Occipital lobe (tissue), 2 donors: Measurements from ENCODE around the gene ASPHD1. TPM values are rescaled to one million over a fixed set of nuclear protein-coding genes. Genes with fewer than 3 reads are reported as not detected.
A peak's percentile ranks its signal among the peaks of the same experiment; 100 is the strongest.
"Not testable (repeated sequence)": the region's sequence is repeated elsewhere in the genome, so short reads cannot be mapped to it uniquely, and the experiment has no call there.

Experiments used
- DNase-seq: peaks from one replicate; lab custom pipeline; 2025; lab: John Stamatoyannopoulos, UW
- total RNA-seq: library from RNA; depleted of rRNA; stranded (reverse); fragments of >200 nt; gene quantifications from one replicate; pipeline ENCODE4 v1.2.3, GENCODE V29; 2014

The ASPHD1 gene, protein sequence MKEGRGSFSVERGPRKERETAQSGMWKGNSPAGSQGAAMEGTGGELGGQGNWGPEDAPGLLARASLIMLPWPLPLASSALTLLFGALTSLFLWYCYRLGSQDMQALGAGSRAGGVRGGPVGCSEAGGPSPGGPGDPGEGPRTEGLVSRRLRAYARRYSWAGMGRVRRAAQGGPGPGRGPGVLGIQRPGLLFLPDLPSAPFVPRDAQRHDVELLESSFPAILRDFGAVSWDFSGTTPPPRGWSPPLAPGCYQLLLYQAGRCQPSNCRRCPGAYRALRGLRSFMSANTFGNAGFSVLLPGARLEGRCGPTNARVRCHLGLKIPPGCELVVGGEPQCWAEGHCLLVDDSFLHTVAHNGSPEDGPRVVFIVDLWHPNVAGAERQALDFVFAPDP
- 17.2 TPM for total RNA-seq

DNA sequence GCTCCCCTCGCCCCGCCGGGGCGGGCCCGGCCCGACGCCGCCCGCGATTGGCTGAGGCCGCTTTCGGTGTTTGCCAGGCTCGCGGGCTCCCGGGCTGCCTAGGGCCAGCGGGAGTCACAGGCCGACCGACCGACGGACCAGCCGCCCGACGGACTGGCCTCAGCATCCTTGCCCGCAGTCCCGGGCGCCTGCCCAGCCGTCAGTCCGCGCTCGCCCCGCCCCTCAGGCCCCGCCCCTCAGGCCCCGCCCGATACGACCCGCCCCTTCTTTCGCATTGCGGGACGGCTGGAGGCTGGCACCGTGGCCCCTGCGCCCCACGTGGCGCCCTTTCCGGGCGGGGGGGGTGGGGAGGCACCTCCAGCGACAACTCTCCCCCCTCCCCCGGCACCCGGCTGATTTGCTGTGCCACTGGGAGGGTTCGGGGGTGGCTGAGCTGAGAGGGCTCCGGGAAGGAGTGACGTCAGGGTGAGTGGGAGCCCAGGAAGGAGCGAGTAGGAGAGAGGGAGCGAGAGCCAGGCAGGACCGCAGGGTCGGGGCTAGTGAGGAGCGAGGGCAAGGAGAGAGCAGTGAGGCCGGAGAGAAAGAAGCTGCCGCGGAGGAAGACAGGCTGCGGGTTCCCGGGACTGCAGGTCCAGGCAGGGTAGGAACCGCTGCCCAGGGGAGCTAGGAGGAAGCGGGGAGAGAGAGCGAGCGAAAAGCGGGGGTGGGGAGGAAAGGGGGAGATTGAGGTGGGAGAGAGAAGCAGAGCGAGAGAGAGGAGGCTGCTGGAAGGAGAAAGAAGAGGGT, at the start of gene ASPHD1:
TSS of gene ASPHD1 (plus strand) at position 387 of the 786 bp plus-strand sequence. CDS start 484 bp downstream, outside the sequence.
- DNase-seq, result peak; percentile 94

DNA sequence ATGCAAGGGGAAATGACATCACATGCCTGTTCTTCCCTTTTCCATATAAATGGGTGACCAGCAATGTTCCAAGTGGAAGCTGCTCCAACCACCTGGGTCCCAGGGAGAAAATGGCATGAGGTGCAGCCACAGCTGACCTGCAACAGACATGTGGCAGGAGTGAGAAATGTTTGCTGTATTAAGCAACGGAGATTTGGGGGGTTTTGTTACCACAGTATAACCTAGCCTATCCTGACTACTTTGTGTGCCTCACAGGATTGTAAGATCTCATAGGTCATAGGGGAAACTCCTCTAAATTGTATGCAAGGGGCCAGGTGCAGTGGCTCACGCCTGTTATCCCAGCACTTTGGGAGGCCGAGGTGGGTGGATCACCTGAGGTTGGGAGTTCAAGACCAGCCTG, 49.3 kb upstream of the ASPHD1 start:
- no peak for DNase-seq

DNA sequence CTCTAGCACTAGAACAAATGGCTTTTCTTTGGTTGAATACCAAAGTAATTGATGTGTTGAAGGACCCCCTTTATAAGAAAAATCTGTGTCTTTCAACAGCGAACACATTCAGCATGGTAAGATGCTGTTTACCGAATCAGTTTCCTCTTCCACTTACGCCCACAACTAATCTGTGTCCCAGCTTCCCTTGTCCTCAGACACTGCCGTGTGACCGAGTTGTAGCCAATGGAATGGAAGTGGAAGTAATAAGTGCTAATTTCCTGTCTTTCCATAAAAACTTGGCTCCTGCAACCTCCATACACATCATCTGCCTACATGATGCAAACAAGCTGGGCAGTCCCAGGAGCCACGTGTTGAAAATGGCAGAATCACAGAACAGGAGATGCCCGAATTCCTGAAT, 47.6 kb upstream of the ASPHD1 start:
- no peak for DNase-seq

DNA sequence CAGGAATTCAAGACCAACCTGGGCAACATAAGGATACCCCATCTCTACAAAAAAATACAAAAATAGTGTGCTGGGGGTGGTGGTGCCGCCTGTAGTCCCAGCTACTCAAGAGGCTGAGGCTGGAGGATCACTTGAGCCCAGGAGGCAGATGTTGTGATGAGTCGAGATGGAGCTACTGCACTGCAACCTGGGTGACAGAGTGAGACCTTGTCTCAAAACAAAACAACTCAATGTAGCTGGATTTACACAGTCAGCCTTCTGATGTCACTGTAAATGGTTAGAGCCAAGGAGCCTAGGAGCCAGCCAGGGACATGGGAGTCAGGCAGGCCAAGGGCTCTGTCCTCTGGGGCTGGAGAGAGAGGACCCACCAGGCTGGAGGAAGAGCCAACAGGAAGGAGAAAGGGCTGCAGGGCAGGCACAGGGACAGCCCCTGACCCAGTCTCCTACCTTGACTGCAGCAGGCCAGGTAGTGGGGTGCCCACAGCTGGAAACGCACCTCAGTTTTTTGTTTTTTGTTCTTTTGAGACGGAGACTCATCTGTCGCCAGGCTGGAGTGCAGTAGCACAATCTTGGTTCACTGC, 45.7 kb upstream of the ASPHD1 start:
- no peak for DNase-seq

DNA sequence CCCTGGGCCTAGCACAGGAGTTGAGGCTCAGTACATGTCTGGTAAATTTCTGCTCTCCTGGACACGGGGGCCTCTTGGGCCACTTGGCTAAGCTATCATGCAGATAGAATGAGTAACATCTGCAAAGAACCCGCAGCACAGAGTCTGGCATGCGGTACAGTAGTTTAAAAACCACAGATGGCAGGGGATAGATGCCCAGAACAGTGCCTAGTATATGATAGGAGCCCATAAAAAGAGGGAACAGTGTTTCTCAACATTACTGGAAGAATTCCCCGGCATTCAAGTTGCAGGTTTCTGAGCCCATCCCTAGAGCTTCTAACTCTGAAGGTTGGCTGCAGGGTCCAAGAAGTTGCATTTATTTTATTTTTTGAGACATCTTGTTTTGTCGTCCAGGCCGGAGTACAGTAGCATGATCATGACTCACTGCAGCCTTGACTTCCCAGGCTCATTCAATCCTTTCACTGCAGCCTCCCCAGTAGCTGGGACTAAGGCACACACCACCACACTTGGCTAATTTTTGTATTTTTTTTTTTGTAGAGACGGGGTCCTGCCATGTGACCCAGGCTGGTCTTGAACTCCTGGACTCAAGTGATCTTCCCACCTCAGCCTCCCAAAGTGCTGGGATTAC, 43.0 kb upstream of the ASPHD1 start:
- DNase-seq, result no peak

DNA sequence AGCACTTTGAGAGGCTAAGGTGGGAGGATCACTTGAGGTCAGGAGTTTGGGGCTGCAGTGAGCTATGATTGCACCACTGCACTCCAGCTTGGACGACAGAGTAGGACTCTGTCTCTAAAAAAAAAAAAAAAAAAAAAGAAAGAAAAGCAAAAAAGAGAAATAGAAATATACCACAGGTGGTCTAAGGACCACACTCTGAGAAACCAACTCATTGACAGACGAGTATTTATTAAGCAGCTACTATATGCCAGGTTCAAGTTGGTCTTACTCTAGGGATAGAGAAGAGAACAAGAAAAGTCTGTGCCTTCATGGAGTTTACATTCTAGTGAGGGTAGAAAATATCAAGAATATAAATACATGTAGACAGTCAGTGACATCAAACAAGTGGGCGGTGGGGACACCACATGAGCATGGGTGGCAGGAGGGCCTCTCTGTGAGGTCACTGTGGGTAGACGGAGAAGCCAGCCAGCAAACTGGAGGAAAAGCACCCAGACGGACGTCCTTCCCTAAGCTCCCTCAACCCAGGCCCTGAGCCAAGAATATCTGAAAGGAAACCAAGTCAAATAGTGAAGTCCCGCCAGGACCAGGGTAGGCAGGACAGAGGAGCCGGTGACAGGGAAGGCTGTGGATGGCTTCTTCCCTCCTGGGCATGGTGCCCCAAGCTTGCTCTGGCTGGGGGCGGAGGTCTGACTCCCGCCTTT, 42.0 kb upstream of the ASPHD1 start:
- no peak for DNase-seq

DNA sequence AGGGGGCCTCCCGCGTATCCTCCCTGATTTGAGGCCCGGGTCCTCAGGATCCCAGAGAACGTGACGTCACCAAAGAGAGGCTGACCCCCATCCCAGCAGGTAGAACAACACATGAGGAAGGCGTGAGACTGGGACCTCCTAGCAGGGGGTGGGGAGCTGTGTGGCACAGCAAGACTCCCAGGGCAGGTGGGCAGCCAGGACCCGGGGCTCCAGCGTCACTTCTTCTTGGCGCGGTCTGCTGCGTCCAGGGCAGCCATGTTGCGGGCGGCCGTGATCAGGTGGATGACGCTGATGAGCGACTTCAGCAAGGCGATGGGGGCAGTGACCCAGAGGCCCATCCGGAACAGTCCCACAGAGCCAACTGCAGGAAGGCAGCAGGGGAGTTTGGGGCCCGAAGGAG, 41.3 kb upstream of the ASPHD1 start:
- no peak for DNase-seq

DNA sequence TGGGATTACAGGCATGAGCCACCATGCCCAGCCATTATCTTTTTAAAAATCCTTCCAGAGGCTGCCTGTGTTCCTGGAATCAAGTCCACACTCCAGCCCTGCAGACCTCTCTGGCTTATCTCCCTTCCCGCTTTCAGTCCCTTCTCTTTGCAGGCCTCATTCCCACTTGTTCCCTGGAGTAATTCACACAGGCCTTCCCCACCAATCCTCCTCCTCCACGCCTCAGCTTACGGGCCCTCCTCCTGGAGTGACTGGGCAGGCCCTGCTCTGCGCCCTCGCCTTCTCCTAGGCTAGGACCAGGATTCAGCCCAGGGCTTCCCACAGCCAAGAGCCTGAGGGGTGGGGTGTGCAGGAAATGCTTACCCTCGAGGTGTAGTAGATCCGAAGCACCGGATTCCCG, 40.1 kb upstream of the ASPHD1 start:
- no peak for DNase-seq

DNA sequence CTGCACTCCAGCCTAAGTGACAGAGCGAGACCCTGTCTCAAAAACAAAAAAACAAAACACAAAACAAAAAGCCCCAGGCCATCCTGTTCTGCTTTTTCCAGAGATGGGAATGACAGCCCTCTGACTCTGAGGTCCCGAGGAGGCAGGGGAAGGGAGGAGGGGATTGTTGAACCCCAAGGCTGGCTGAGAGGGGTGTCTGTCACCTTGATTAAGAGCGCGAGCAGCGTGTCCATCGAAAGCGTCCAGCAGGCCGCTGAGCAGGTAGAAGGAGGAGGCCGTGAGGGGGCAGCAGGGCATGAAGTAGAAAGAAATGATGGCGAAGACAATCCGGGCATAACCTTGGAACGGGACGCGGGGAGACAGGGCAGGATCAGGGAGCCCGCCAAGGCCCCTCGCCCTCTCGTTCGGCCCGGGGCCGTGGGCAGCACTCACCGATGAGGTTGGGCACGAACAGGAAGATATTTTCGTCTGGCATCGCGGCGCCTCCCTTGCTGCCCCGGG, 37.9 kb upstream of the ASPHD1 start:
- no peak for DNase-seq

DNA sequence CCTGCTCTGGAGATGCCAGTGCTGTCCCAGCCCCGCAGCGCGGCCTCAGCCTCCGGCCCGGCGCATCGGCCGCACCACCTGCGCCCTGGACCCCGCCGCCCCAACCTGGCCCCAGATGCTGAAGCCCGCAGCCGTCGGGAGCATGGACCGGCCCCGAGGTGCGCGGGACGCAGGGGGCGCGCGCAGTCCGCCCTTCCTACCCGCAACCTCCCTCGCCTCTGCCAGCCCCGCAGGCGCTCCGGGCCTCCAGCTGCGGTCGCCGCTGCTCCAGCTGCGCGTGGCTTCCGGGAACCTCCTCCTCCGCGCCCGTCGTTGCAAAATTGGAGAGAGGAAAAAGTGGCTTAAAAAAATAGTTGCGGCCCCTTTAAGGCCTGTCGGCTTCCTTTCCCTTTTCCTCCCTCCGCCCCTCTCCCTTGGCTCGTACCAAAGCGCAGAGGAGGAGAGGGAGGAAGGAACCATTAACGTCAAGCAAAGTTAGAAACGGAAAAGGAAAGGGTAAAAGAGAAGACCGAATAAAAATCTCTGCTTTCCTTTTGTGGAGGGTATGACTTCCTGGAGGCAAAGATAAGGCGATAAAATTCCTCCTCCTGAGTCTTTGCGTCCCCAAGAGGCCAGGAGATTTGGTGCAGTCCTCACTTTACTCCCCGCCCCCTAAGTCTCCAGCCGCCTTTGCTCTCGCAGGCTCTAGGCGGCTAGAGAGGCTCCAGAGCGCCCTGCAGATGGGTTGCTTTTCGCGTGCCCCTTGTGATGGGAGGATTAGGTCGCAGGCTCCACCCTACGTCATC, 37.2 kb upstream of the ASPHD1 start, which contains the start of gene CDIPT:
TSS of gene CDIPT (minus strand) at position 343 of the 785 bp plus-strand sequence. CDS start 369 bp downstream, outside the sequence.
- DNase-seq, result peak; percentile 92

DNA sequence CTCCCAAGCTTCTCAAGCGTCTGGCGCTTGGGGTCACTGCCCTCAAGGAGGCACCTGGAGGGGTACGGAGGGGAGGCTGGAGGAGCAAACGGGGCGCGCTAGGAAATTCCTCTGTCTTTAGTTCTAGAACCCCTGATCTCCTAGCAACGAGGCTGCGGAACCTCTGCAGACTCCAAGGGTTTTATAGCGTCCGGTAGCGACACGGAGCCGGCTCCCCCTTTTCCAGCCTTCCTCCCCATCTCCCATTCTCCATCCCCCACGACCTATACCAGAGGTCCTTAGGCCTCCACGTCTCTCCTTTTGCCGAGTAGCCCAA, 36.7 kb upstream of the ASPHD1 start:
- no peak for DNase-seq

DNA sequence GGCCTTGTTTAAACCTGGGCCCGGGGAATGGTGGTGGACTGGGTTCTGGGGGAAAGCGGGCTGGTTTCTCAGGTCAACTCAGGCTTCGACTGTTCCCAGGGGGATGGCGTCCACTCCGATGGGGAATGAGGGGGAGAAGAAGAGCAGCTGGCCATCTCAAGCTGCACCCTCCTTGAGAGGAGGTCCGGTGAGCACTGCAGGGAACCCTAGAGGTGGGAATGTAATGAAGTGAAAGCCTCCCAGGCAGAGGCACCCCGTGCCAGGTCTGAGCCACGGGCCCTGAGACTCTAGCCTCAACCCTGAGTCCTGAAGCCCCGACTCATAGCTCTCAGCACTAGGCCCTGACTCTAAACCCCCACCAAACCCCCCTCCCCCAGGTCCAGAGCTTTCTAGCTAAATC, 36.1 kb upstream of the ASPHD1 start:
- no peak for DNase-seq

DNA sequence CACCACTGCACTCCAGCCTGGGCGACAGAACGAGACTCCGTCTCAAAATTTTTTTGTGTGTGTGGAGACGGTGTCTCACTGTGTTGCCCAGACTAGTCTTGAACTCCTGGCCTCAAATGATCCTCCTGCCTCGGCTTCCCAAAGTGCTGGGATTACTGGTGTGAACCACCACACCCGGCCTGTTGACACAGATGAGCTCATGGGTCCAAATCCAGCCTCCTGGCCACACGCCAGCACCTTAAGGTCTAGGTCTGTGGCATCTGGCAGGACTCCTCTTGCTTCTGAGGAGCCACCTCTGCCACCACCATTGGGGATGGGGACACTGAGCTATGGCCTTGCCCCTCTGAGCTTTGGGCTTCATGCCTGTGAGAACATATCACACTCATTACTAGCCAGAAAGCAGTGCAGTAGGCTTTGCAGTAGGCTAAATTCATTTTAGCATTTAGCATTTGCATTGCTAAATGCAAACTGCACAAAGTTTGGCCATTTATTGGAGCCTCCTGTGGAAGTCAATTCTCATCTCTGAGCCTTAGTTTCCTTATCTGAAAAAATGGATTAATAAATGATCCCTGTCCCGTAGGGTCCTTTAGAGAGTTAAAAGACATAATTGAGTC, 31.8 kb upstream of the ASPHD1 start:
- DNase-seq, result no peak

DNA sequence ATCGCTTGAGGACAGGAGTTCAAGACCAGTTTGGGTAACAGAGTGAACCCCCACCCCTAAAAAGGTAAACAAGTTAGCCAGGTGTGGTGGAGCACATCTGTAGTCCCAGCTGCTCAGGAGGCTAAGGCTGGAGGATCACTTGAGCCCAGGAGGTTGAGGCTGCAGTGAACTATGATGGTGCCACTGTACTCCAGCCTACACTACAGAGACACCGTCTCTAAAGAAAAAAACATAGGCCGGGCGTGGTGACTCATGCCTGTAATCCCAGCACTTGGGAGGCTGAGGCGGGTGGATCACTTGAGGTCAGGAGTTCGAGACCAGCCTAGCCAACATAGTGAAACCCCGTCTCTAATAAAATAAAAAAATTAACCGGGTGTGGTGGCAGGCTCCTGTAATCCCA, 31.2 kb upstream of the ASPHD1 start:
- DNase-seq, result not testable (repeated sequence)

DNA sequence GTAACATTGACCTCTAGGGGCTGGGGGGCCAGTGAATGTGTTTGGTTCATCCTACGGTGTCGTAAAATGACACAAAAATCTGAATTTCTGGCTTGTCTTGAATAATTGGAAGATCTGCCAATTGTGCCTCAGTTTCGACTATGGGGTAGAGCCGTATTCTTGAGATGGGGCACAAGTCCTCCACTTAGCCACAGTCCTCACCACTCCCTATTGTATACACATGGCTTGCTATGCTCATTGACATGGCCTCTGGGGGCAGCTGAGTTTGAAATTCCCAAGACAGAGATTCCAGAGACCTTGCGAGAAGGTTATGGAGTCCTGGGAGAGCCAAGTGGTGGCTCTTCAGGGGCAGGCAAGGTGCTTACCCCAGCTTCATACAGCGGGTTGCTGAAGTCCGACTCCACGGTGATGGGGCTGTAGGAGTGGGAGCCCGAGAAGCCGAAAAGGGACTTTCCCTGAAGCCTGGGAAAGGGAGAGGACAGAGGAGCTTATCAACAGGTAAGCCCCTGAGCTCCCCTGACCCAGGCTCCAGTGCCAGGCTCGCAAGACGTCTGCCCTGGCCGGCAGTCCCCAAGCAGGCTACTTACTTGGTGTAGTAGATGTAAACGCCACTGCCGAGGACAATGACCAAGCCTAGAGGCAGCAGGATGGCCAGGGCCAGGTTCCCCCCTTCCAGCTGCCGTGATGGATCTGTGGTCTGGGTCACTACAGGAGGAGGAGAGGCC, 28.3 kb upstream of the ASPHD1 start:
- DNase-seq, result no peak

DNA sequence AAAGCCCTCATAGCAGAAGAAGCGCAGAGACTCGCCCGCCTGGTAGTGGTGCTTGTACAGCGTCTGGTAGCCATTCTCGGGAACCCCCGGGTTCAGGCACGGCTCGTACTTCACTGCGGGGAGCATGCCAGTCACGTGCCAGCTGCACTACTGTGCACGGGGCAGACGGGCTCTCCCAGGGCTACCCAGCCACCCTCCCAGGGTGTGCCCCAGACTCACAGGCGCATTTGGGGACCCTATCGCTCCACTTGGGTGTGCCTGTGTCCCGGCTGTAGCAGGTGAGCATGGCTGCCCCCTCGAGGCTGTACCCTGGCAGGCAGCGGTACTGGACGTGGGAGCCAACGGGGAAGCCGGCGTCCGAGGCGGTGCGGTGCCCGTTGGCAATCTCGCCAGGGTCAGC, 27.0 kb upstream of the ASPHD1 start:
- no peak for DNase-seq

DNA sequence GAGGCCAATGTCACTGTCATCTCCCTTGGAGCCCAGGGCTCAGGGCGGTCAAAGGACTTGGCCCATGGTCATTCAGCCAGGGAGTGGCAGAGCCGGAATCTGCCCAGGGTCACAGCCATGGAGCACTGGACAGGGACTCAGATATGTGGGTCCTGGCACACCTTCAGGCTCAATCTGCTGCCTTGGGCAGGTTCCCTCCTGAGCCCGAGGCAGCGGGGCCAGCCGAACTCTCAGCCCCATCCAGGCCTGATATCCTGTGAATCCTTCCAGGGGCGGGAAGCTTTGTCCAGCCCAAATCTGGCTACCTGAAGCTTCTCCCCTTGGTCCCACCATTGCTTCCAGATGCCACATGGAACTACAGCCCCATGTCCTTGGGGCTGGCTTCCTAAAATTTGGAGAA, 25.1 kb upstream of the ASPHD1 start:
- DNase-seq, result no peak

DNA sequence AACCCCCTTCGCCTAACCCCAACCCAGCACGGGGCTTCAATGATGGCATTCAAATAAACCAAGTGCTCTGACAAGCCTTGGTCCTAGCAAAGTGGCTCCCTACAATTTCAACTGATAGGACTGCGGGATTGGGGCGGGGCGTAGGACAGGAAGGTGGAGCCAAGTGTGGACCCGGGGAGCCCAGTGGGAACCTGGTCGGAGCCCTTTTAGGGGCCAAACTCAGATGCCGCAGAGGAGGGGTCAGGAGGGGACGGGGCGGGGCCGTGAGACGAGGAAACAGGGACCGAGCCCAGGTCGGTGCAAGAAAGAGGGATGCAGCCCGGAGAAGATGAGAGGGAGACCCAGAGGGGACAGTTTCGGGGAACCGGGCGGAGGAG, 24.1 kb upstream of the ASPHD1 start:
- no peak for DNase-seq

DNA sequence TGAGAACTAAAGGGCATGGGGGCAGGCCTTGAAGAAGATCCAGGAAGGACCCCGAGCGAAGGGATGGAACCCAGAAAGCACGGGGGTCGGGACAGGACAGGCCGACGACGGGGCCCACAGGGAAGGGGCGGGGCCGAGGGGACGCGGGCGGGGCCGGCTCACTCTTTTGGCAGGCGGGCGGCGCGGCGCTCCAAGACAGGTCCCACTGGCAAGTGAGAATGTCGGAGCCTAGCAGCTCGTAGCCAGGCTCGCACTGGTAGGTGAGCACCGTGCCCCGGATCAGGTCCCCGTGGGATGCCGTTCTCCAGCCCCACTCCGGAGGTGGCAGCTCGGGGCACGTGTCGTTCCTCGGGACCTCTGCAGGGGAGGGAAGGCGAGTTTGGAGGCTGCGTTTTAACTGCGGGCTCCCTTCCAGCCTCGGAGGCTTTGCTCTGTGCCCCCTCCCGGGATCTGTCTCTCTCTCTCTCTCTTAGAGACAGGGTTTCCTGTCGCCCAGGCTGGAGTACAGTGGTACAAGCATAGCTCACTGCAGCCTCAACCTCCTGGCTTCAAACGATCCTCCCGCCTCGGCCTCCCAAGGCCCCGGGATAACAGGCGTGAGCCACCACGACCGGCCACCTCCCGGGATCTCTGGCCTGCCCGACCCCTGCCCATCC, 23.6 kb upstream of the ASPHD1 start:
- DNase-seq, result no peak
